A172 (cell line): Measurements from ENCODE around the gene NDUFC1. TPM values are rescaled to one million over a fixed set of nuclear protein-coding genes. Genes with fewer than 3 reads are reported as not detected.
"Not testable (repeated sequence)": the region's sequence is repeated elsewhere in the genome, so short reads cannot be mapped to it uniquely, and the experiment has no call there.

ENCODE experiments used
- DNase-seq: peaks from one replicate; pipeline ENCODE4 v3.0.0-alpha.2; 2015; ENCODE audit warnings: low spot score
- total RNA-seq: library from RNA; depleted of rRNA; stranded (reverse); fragments of >200 nt; shearing (Covaris generic); gene quantifications from 2 replicates; pipeline ENCODE4 v1.2.3, GENCODE V29; 2014; rRNA removed

Gene NDUFC1
- 66.0 and 102 TPM in 2 replicates for total RNA-seq

GRCh38 chr4:139301821-139302611 is at the start of gene NDUFC1:
NDUFC1 (minus strand) TSS chr4:139302477; CDS start chr4:139295798, 6,679 bp downstream.
- peak; percentile 42 for DNase-seq

GRCh38 chr4:139337612-139338011 is 35.3 kb upstream of the NDUFC1 start:
- no peak for DNase-seq

GRCh38 chr4:139333046-139333445 is 30.8 kb upstream of the NDUFC1 start:
- DNase-seq: no peak

GRCh38 chr4:139331185-139331584 is 28.9 kb upstream of the NDUFC1 start:
- DNase-seq: no peak

- DNase-seq: no peak
These were observed 28.0 kb upstream of the NDUFC1 start for GRCh38 chr4:139330283-139330682.

- no peak for DNase-seq
These were observed 27.5 kb upstream of the NDUFC1 start for GRCh38 chr4:139329665-139330200.

- no peak for DNase-seq
These were observed 22.3 kb upstream of the NDUFC1 start for GRCh38 chr4:139324620-139325019.

- DNase-seq: not testable (repeated sequence)
These were observed 20.3 kb upstream of the NDUFC1 start for GRCh38 chr4:139322541-139322940.

GRCh38 chr4:139322070-139322469 is 19.8 kb upstream of the NDUFC1 start:
- not testable (repeated sequence) for DNase-seq

GRCh38 chr4:139319571-139319970 is 17.3 kb upstream of the NDUFC1 start:
- DNase-seq: no peak

- no peak for DNase-seq
These were observed 15.4 kb upstream of the NDUFC1 start for GRCh38 chr4:139317635-139318034.

- no peak for DNase-seq
These were observed 14.5 kb upstream of the NDUFC1 start for GRCh38 chr4:139316733-139317132.

GRCh38 chr4:139315221-139315675 is 13.0 kb upstream of the NDUFC1 start:
- no peak for DNase-seq

- DNase-seq: no peak
These were observed 11.9 kb upstream of the NDUFC1 start for GRCh38 chr4:139314047-139314800.

GRCh38 chr4:139313414-139313813 is 11.1 kb upstream of the NDUFC1 start:
- DNase-seq: not testable (repeated sequence)

GRCh38 chr4:139312552-139313332 is 10.5 kb upstream of the NDUFC1 start:
- DNase-seq: no peak

- no peak for DNase-seq
These were observed 9.6 kb upstream of the NDUFC1 start for GRCh38 chr4:139311909-139312308.

GRCh38 chr4:139304920-139305319 is 2.6 kb upstream of the NDUFC1 start:
- DNase-seq: no peak

GRCh38 chr4:139301113-139301820 is 1.0 kb downstream of the NDUFC1 start, which contains the start of gene NAA15:
NAA15 (plus strand) TSS chr4:139301505; CDS start chr4:139301778, 273 bp downstream.
- DNase-seq: peak; percentile 92

GRCh38 chr4:139300431-139301112 is 1.7 kb downstream of the NDUFC1 start:
- DNase-seq: peak; percentile 44
